Skeletal muscle tissue (tissue), 4 donors: ENCODE measurements around the gene OPTC. TPM values are rescaled to one million over a fixed set of nuclear protein-coding genes. Genes with fewer than 3 reads are reported as not detected.

Experiments
- H3K27ac ChIP-seq: one replicate; pipeline ENCODE4 v1.7.0; 2013; ENCODE audit warnings: mild to moderate bottlenecking, low read depth, low read length, inconsistent platforms
- H3K27me3 ChIP-seq, 3 donors: one replicate each; pipeline ENCODE4 v1.7.0; 2013; ENCODE audit warnings: low read length in 3 of 3; ENCODE audit not compliant: control insufficient read depth in 3 of 3, insufficient read depth in 3 of 3
- H3K36me3 ChIP-seq, 3 donors: one replicate each; pipeline ENCODE4 v1.7.0; 2013; ENCODE audit warnings: low read length in 3 of 3; ENCODE audit not compliant: control insufficient read depth in 3 of 3, insufficient read depth in 3 of 3
- H3K4me1 ChIP-seq, 3 donors: one replicate each; pipeline ENCODE4 v1.7.0; 2013; ENCODE audit warnings: low read length in 3 of 3, mild to moderate bottlenecking in 3 of 3; ENCODE audit not compliant: control insufficient read depth in 3 of 3, insufficient read depth in 3 of 3
- H3K4me3 ChIP-seq, 3 donors: one replicate each; pipeline ENCODE4 v1.7.0; 2013; ENCODE audit warnings: low read length in 3 of 3
- H3K9ac ChIP-seq, 3 donors: one replicate each; pipeline ENCODE4 v1.7.0; 2013; ENCODE audit warnings: low read length in 3 of 3, mild to moderate bottlenecking in 3 of 3, moderate library complexity in 2 of 3, low read depth in 1 of 3
- H3K9me3 ChIP-seq, 3 donors: one replicate each; pipeline ENCODE4 v1.7.0; 2013; ENCODE audit warnings: low read length in 3 of 3; ENCODE audit not compliant: control insufficient read depth in 3 of 3
- total RNA-seq: library from RNA; depleted of rRNA; stranded (reverse); fragments of >200 nt; gene quantifications from one replicate; pipeline ENCODE4 v1.2.3, GENCODE V29; 2014
- donor health status: Osteomylitis.

Gene OPTC
- total RNA-seq, 1 donor from 2014 or later: not detected

- H3K27me3 ChIP-seq: peaks cover 3 to 18% (median 18%) of the 10 kb centered on the region in 3 donors
- no peaks in the 10 kb centered on the region for H3K36me3 ChIP-seq
- H3K9ac ChIP-seq: no peak overlapping the region
- no peaks in the 10 kb centered on the region for H3K9me3 ChIP-seq
- no peak overlapping the region for H3K27ac ChIP-seq
- H3K4me1 ChIP-seq: peaks cover 0 to 3% (median 2%) of the 10 kb centered on the region in 3 donors
- H3K4me3 ChIP-seq: no peak overlapping the region
Measured at GRCh38 chr1:203453616-203454015, 40.3 kb upstream of the OPTC start.

GRCh38 chr1:203454986-203455471, 38.9 kb upstream of the OPTC start:
- Histone ChIP-seq H3K36me3 (no peaks in the 10 kb centered on the region), H3K4me3 (no peak overlapping the region), H3K27me3 (peaks cover 3 to 20% (median 18%) of the 10 kb centered on the region in 3 donors), H3K9me3 (no peaks in the 10 kb centered on the region), H3K9ac (no peak overlapping the region), H3K4me1 (peaks cover 0 to 3% (median 2%) of the 10 kb centered on the region in 3 donors), H3K27ac (no peak overlapping the region)

GRCh38 chr1:203455706-203456105, 38.2 kb upstream of the OPTC start:
- Histone ChIP-seq H3K4me1 (peaks cover 0 to 3% (median 2%) of the 10 kb centered on the region in 3 donors), H3K9me3 (no peaks in the 10 kb centered on the region), H3K27me3 (peaks cover 3 to 17% (median 14%) of the 10 kb centered on the region in 3 donors), H3K4me3 (no peak overlapping the region), H3K27ac (no peak overlapping the region), H3K36me3 (no peaks in the 10 kb centered on the region), H3K9ac (no peak overlapping the region)

GRCh38 chr1:203456577-203456976, 37.4 kb upstream of the OPTC start:
- peaks cover 3 to 16% (median 11%) of the 10 kb centered on the region in 3 donors for H3K27me3 ChIP-seq
- no peaks in the 10 kb centered on the region for H3K36me3 ChIP-seq
- no peaks in the 10 kb centered on the region for H3K9me3 ChIP-seq
- no peak overlapping the region for H3K27ac ChIP-seq
- H3K9ac ChIP-seq: no peak overlapping the region
- no peak overlapping the region for H3K4me3 ChIP-seq
- peaks cover 0 to 3% (median 2%) of the 10 kb centered on the region in 3 donors for H3K4me1 ChIP-seq

- Histone ChIP-seq H3K36me3 (no peaks in the 10 kb centered on the region), H3K9ac (no peak overlapping the region), H3K4me3 (no peak overlapping the region), H3K27ac (no peak overlapping the region), H3K27me3 (peaks cover 3 to 14% (median 6%) of the 10 kb centered on the region in 3 donors), H3K9me3 (no peaks in the 10 kb centered on the region), H3K4me1 (peaks cover 0 to 4% (median 0%) of the 10 kb centered on the region in 3 donors)
Measured at GRCh38 chr1:203458078-203458477, 35.9 kb upstream of the OPTC start.

GRCh38 chr1:203459671-203460201, 34.2 kb upstream of the OPTC start:
- no peak overlapping the region for H3K27ac ChIP-seq
- H3K4me1 ChIP-seq: peaks cover 3 to 10% (median 6%) of the 10 kb centered on the region in 3 donors
- H3K9me3 ChIP-seq: no peaks in the 10 kb centered on the region
- H3K36me3 ChIP-seq: no peaks in the 10 kb centered on the region
- H3K27me3 ChIP-seq: peaks cover 0 to 9% (median 5%) of the 10 kb centered on the region in 3 donors
- H3K9ac ChIP-seq: no peak overlapping the region
- no peak overlapping the region for H3K4me3 ChIP-seq

GRCh38 chr1:203461717-203462116, 32.2 kb upstream of the OPTC start:
- no peak overlapping the region for H3K27ac ChIP-seq
- H3K4me1 ChIP-seq: peaks cover 22 to 30% (median 23%) of the 10 kb centered on the region in 3 donors
- no peak overlapping the region for H3K4me3 ChIP-seq

GRCh38 chr1:203462143-203462542, 31.8 kb upstream of the OPTC start:
- Histone ChIP-seq H3K4me1 (peaks cover 26 to 34% (median 26%) of the 10 kb centered on the region in 3 donors), H3K4me3 (no peak overlapping the region), H3K27me3 (peaks cover 0 to 2% (median 0%) of the 10 kb centered on the region in 3 donors), H3K9ac (no peak overlapping the region), H3K27ac (no peak overlapping the region), H3K9me3 (no peaks in the 10 kb centered on the region), H3K36me3 (no peaks in the 10 kb centered on the region)

More at GRCh38 chr1:203461717-203462116, 32.2 kb upstream of the OPTC start:
- H3K27me3 ChIP-seq: peaks cover 0 to 2% (median 0%) of the 10 kb centered on the region in 3 donors
- H3K36me3 ChIP-seq: no peaks in the 10 kb centered on the region
- no peak overlapping the region for H3K9ac ChIP-seq
- H3K9me3 ChIP-seq: no peaks in the 10 kb centered on the region

GRCh38 chr1:203462878-203463277, 31.1 kb upstream of the OPTC start:
- Histone ChIP-seq H3K4me1 (peaks cover 32 to 40% (median 33%) of the 10 kb centered on the region in 3 donors), H3K27me3 (peaks cover 0 to 2% (median 0%) of the 10 kb centered on the region in 3 donors), H3K9me3 (no peaks in the 10 kb centered on the region), H3K4me3 (no peak overlapping the region), H3K9ac (no peak overlapping the region), H3K27ac (peak overlapping the region; percentile 15), H3K36me3 (no peaks in the 10 kb centered on the region)

- H3K27me3 ChIP-seq: peaks cover 0 to 2% (median 0%) of the 10 kb centered on the region in 3 donors
- H3K4me3 ChIP-seq: no peak overlapping the region
- H3K36me3 ChIP-seq: no peaks in the 10 kb centered on the region
- no peaks in the 10 kb centered on the region for H3K9me3 ChIP-seq
- peaks cover 32 to 40% (median 33%) of the 10 kb centered on the region in 3 donors for H3K4me1 ChIP-seq
- peak overlapping the region; percentile 15 for H3K27ac ChIP-seq
- H3K9ac ChIP-seq: peak overlapping the region in 1 of 3 donors; percentile 11
Measured at GRCh38 chr1:203463469-203464062, 30.4 kb upstream of the OPTC start.
